Smooth muscle cell (in vitro differentiated cells): Measurements from ENCODE around the gene EPM2AIP1. TPM values are rescaled to one million over a fixed set of nuclear protein-coding genes. Genes with fewer than 3 reads are reported as not detected.

Experiments
- DNase-seq: peaks from one replicate; lab custom pipeline; 2025; ENCODE audit not compliant: unreplicated experiment; lab: John Stamatoyannopoulos, UW
- H2AFZ ChIP-seq: fragments of 200-600 bp; sonication (generic); 2 replicates; pipeline ENCODE4 v1.6.0; 2016; ENCODE audit warnings: antibody characterized with exemption, low read depth, mild to moderate bottlenecking
- H3F3A ChIP-seq: fragments of 200-600 bp; sonication (generic); 2 replicates; pipeline ENCODE4 v1.6.0; 2017; ENCODE audit warnings: antibody characterized with exemption, low read depth
- H3K27ac ChIP-seq: fragments of 200-600 bp; sonication (generic); 2 replicates; pipeline ENCODE4 v1.5.1; 2016; ENCODE audit warnings: low read depth, mild to moderate bottlenecking
- H3K27me3 ChIP-seq: fragments of 200-600 bp; sonication (generic); 2 replicates; pipeline ENCODE4 v1.6.1; 2016; ENCODE audit warnings: low read depth, mild to moderate bottlenecking
- H3K36me3 ChIP-seq: fragments of 200-600 bp; sonication (generic); 2 replicates; pipeline ENCODE4 v1.5.1; 2016; ENCODE audit warnings: low read depth
- H3K4me1 ChIP-seq: fragments of 200-600 bp; sonication (generic); 2 replicates; pipeline ENCODE4 v1.5.1; 2016; ENCODE audit warnings: low read depth
- H3K4me2 ChIP-seq: fragments of 200-600 bp; sonication (generic); 2 replicates; pipeline ENCODE4 v1.6.0; 2016; ENCODE audit warnings: mild to moderate bottlenecking
- H3K4me3 ChIP-seq: fragments of 200-600 bp; sonication (generic); 2 replicates; pipeline ENCODE4 v1.5.1; 2016; ENCODE audit warnings: mild to moderate bottlenecking
- H3K79me2 ChIP-seq: fragments of 200-600 bp; sonication (generic); 2 replicates; pipeline ENCODE4 v1.6.0; 2016; ENCODE audit warnings: low read depth, mild to moderate bottlenecking
- H3K9ac ChIP-seq: fragments of 200-600 bp; sonication (generic); 2 replicates; pipeline ENCODE4 v1.6.0; 2016; ENCODE audit warnings: low read depth
- H3K9me3 ChIP-seq: fragments of 200-600 bp; sonication (generic); replicated peaks from 2 replicates; pipeline ENCODE4 v1.5.1; 2016; ENCODE audit warnings: low read depth
- H4K20me1 ChIP-seq: fragments of 200-600 bp; sonication (generic); 2 replicates; pipeline ENCODE4 v1.6.0; 2016; ENCODE audit warnings: low read depth
- CTCF ChIP-seq: fragments of 200-600 bp; sonication (generic); IDR thresholded peaks from 2 replicates; pipeline ENCODE4 v1.5.1; 2017; ENCODE audit warnings: borderline replicate concordance, mild to moderate bottlenecking, antibody characterized with exemption; ENCODE audit not compliant: insufficient read depth, poor library complexity, severe bottlenecking
- WGBS: methylation state at CpG from one replicate; pipeline ENCODE4 v1.1.7; 2016; ENCODE audit warnings: low lambda C conversion rate; 5-methylcytosine and 5-hydroxymethylcytosine counted together
- polyA plus RNA-seq: library from polyadenylated mRNA; unstranded; fragments of >200 nt; fragmentation: Nextera tagmentation; extraction: Ambion mirVana; gene quantifications from 2 replicates; pipeline ENCODE4 v1.2.1, GENCODE V29; 2016
- total RNA-seq: library from RNA; depleted of rRNA; stranded (reverse); fragments of >200 nt; gene quantifications from 2 replicates; pipeline ENCODE4 v1.2.3, GENCODE V29; 2014

The EPM2AIP1 gene
- total and polyA plus RNA-seq, 2 experiments from 2014 or later = 6.5 to 18.6 TPM

GRCh38 chr3:36944012-36944640 is 48.8 kb downstream of the EPM2AIP1 start:
- DNase-seq = peak; percentile 22
- 2% methylated on average over 54 of the region's 56 CpGs for WGBS
- H2AFZ ChIP-seq = peak overlapping the region; percentile 95
- no peaks in the 10 kb centered on the region for H3K27me3 ChIP-seq
- H3F3A ChIP-seq = peaks cover 6% of the 10 kb centered on the region
- H3K79me2 ChIP-seq = no peaks in the 10 kb centered on the region
- no peaks in the 10 kb centered on the region for H4K20me1 ChIP-seq
- peaks cover 3% of the 10 kb centered on the region for H3K9me3 ChIP-seq
- H3K36me3 ChIP-seq = no peaks in the 10 kb centered on the region
- peaks cover 3% of the 10 kb centered on the region for H3K4me1 ChIP-seq
- no peak for TF ChIP-seq CTCF
- peak overlapping the region; percentile 69 for H3K4me3 ChIP-seq
- peak overlapping the region; percentile 31 for H3K9ac ChIP-seq
- no peak overlapping the region for H3K27ac ChIP-seq
- H3K4me2 ChIP-seq = peak overlapping the region; percentile 99

- H3F3A ChIP-seq = peaks cover 6% of the 10 kb centered on the region
- peaks cover 3% of the 10 kb centered on the region for H3K4me1 ChIP-seq
- no peak overlapping the region for H3K27ac ChIP-seq
- 34% methylated on average over 10 of the region's 10 CpGs for WGBS
- no peaks in the 10 kb centered on the region for H3K36me3 ChIP-seq
- DNase-seq = no peak
- peak overlapping the region; percentile 69 for H3K4me3 ChIP-seq
- peak overlapping the region; percentile 31 for H3K9ac ChIP-seq
- H4K20me1 ChIP-seq = no peaks in the 10 kb centered on the region
- no peaks in the 10 kb centered on the region for H3K79me2 ChIP-seq
- H3K27me3 ChIP-seq = no peaks in the 10 kb centered on the region
- H3K9me3 ChIP-seq = peaks cover 3% of the 10 kb centered on the region
- H3K4me2 ChIP-seq = peak overlapping the region; percentile 99
- TF ChIP-seq CTCF = no peak
- H2AFZ ChIP-seq = peak overlapping the region; percentile 95
These were observed 49.3 kb downstream of the EPM2AIP1 start for GRCh38 chr3:36943601-36944000.

GRCh38 chr3:36942638-36943248 is 50.2 kb downstream of the EPM2AIP1 start:
- peaks cover 3% of the 10 kb centered on the region for H3K9me3 ChIP-seq
- no peaks in the 10 kb centered on the region for H3K79me2 ChIP-seq
- H3K27me3 ChIP-seq = no peaks in the 10 kb centered on the region
- peaks cover 6% of the 10 kb centered on the region for H3F3A ChIP-seq
- H4K20me1 ChIP-seq = no peaks in the 10 kb centered on the region
- 84% methylated on average over 21 of the region's 21 CpGs for WGBS
- H3K27ac ChIP-seq = no peak overlapping the region
- no peak for DNase-seq
- H3K4me3 ChIP-seq = no peak overlapping the region
- no peak for TF ChIP-seq CTCF
- no peak overlapping the region for H3K9ac ChIP-seq
- H3K36me3 ChIP-seq = no peaks in the 10 kb centered on the region
- H3K4me2 ChIP-seq = no peak overlapping the region
- H3K4me1 ChIP-seq = peaks cover 5% of the 10 kb centered on the region
- no peak overlapping the region for H2AFZ ChIP-seq
